Mucosa of rectum (tissue), 2 donors: ENCODE results near the gene ISM1.

Experiments used
- H3K27ac ChIP-seq, 2 donors: one replicate each; pipeline ENCODE4 v1.7.0; 2013; ENCODE audit warnings: inconsistent platforms in 2 of 2, low read depth in 2 of 2, low read length in 2 of 2
- H3K27me3 ChIP-seq, 2 donors: one replicate each; pipeline ENCODE4 v1.7.0; 2013; ENCODE audit warnings: low read length in 2 of 2; ENCODE audit not compliant: control insufficient read depth in 2 of 2, insufficient read depth in 2 of 2
- H3K36me3 ChIP-seq, 2 donors: one replicate each; pipeline ENCODE4 v1.7.0; 2013; ENCODE audit warnings: low read length in 2 of 2; ENCODE audit not compliant: control insufficient read depth in 2 of 2, insufficient read depth in 2 of 2
- H3K4me1 ChIP-seq, 2 donors: one replicate each; pipeline ENCODE4 v1.7.0; 2013; ENCODE audit warnings: low read length in 2 of 2, mild to moderate bottlenecking in 1 of 2; ENCODE audit not compliant: control insufficient read depth in 2 of 2, insufficient read depth in 2 of 2
- H3K4me3 ChIP-seq, 2 donors: one replicate each; pipeline ENCODE4 v1.7.0; 2013; ENCODE audit warnings: low read length in 2 of 2
- H3K9ac ChIP-seq, 2 donors: one replicate each; pipeline ENCODE4 v1.7.0; 2013; ENCODE audit warnings: low read length in 2 of 2, low read depth in 1 of 2, mild to moderate bottlenecking in 1 of 2
- H3K9me3 ChIP-seq, 2 donors: one replicate each; pipeline ENCODE4 v1.7.0; 2013; ENCODE audit warnings: low read length in 2 of 2; ENCODE audit not compliant: control insufficient read depth in 2 of 2
- donor health status: healthy.
- donor health status: Normal muscosa, but diverticular disease.

Gene ISM1

DNA sequence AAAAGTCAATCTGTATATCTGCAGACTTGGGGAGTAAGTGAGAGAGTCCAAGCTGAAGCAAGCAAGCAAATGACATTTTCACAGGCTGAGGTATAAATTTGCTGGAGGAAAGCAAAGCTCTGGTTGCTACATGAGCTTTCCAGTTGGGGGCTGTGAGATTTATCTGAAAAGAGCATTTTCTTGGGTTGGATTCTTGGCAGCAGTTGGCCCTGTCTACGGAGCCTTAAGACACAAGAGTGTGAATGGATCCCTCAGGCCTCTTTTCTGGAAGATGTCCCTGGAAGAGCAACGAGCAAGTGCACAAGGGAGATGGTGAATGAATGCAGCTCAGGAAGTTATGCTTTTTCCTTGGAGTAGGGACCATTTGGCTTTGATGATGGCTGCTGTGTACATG is 30.8 kb downstream of the ISM1 start:
- H3K4me3 ChIP-seq = no peak overlapping the region
- no peaks in the 10 kb centered on the region for H3K27me3 ChIP-seq
- no peak overlapping the region for H3K27ac ChIP-seq
- H3K9me3 ChIP-seq = no peaks in the 10 kb centered on the region
- H3K9ac ChIP-seq = no peak overlapping the region
- no peaks in the 10 kb centered on the region for H3K36me3 ChIP-seq
- no peaks in the 10 kb centered on the region for H3K4me1 ChIP-seq

GRCh38 chr20:13255356-13255755 is 34.3 kb downstream of the ISM1 start:
- H3K27me3 ChIP-seq = no peaks in the 10 kb centered on the region
- no peaks in the 10 kb centered on the region for H3K9me3 ChIP-seq
- H3K27ac ChIP-seq = no peak overlapping the region
- no peaks in the 10 kb centered on the region for H3K4me1 ChIP-seq
- no peaks in the 10 kb centered on the region for H3K36me3 ChIP-seq
- no peak overlapping the region for H3K4me3 ChIP-seq
- no peak overlapping the region for H3K9ac ChIP-seq

GRCh38 chr20:13256606-13257005 is 35.5 kb downstream of the ISM1 start:
- Histone ChIP-seq H3K27me3 (no peaks in the 10 kb centered on the region), H3K9ac (no peak overlapping the region)

DNA sequence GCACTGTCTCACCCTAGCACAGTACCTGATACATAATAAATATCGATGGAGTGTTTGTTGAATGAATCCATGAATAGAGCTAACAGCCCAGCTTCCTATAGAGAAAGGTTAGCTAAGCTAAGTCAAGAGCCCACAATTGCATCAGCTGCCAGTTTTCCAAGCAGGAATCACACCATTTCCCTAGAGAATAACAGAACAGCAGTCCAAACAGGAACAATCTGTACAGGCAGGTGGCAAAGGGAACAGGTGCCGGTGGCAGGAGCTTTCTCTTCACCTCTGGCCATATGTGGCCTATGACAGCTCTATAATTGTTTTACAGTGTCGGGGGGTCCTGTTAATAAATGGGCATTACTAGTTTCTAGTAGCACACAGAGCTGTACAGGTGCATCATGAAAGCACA is 38.8 kb downstream of the ISM1 start:
- no peaks in the 10 kb centered on the region for H3K27me3 ChIP-seq
- no peaks in the 10 kb centered on the region for H3K36me3 ChIP-seq
- no peaks in the 10 kb centered on the region for H3K9me3 ChIP-seq
- no peak overlapping the region for H3K27ac ChIP-seq
- no peak overlapping the region for H3K4me3 ChIP-seq
- no peak overlapping the region for H3K9ac ChIP-seq
- no peaks in the 10 kb centered on the region for H3K4me1 ChIP-seq

More at GRCh38 chr20:13256606-13257005, 35.5 kb downstream of the ISM1 start:
- no peaks in the 10 kb centered on the region for H3K4me1 ChIP-seq
- H3K27ac ChIP-seq = no peak overlapping the region
- no peaks in the 10 kb centered on the region for H3K36me3 ChIP-seq
- no peak overlapping the region for H3K4me3 ChIP-seq
- H3K9me3 ChIP-seq = no peaks in the 10 kb centered on the region

- H3K4me3 ChIP-seq = no peak overlapping the region
- H3K9ac ChIP-seq = no peak overlapping the region
- H3K4me1 ChIP-seq = no peaks in the 10 kb centered on the region
- no peak overlapping the region for H3K27ac ChIP-seq
- H3K27me3 ChIP-seq = no peaks in the 10 kb centered on the region
- H3K9me3 ChIP-seq = no peaks in the 10 kb centered on the region
- no peaks in the 10 kb centered on the region for H3K36me3 ChIP-seq
Measured at GRCh38 chr20:13260650-13261279, 39.7 kb downstream of the ISM1 start.

- Histone ChIP-seq H3K27me3 (no peaks in the 10 kb centered on the region), H3K4me1 (no peaks in the 10 kb centered on the region), H3K9ac (no peak overlapping the region), H3K36me3 (no peaks in the 10 kb centered on the region), H3K27ac (no peak overlapping the region), H3K4me3 (no peak overlapping the region), H3K9me3 (no peaks in the 10 kb centered on the region)
Measured at GRCh38 chr20:13261460-13262301, 40.6 kb downstream of the ISM1 start.

DNA sequence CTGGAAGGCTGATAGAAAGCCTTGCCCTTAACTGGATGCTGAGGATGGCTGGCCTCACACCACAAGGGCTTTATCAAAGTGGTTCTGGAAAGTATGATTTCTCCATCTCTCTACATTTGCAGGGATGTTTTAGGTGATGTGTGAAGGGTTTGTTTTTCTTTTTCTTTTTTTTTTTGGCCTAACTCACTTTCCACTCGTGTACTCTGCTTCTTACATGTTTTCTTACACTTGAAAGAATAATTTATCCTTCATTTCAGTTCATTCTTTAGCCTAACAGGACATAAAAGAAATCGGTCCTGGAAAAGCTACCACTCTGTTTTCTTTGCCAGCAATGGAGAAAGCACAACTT is 41.2 kb downstream of the ISM1 start:
- Histone ChIP-seq H3K4me1 (no peaks in the 10 kb centered on the region), H3K27ac (no peak overlapping the region), H3K9ac (no peak overlapping the region), H3K9me3 (no peaks in the 10 kb centered on the region), H3K27me3 (no peaks in the 10 kb centered on the region), H3K36me3 (no peaks in the 10 kb centered on the region), H3K4me3 (no peak overlapping the region)

GRCh38 chr20:13262671-13263360 is 41.7 kb downstream of the ISM1 start:
- no peak overlapping the region for H3K4me3 ChIP-seq
- no peak overlapping the region for H3K27ac ChIP-seq
- no peaks in the 10 kb centered on the region for H3K27me3 ChIP-seq
- no peaks in the 10 kb centered on the region for H3K4me1 ChIP-seq
- no peaks in the 10 kb centered on the region for H3K36me3 ChIP-seq
- H3K9ac ChIP-seq = no peak overlapping the region
- no peaks in the 10 kb centered on the region for H3K9me3 ChIP-seq

DNA sequence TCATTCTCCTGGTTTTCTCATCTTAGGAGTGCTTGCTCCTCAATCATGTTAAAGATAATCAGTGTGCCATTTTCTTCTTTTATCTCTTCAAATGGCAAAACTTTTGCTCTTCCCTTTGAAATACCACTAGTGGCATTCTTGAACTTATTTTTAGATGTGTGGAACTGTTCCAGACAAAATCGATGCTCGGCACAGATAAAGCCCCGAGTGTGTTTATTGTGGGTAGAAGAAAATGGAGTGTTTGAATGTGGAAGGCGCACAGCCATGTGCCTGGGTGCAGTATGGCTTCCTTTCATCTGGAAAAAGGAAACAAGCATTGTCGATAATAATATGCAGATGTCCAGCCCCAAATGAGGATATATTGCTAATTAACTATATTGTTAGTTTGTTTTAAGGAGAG is 42.4 kb downstream of the ISM1 start:
- no peaks in the 10 kb centered on the region for H3K27me3 ChIP-seq
- H3K9me3 ChIP-seq = no peaks in the 10 kb centered on the region
- H3K9ac ChIP-seq = no peak overlapping the region
- no peak overlapping the region for H3K27ac ChIP-seq
- no peaks in the 10 kb centered on the region for H3K4me1 ChIP-seq
- H3K36me3 ChIP-seq = no peaks in the 10 kb centered on the region
- no peak overlapping the region for H3K4me3 ChIP-seq

DNA sequence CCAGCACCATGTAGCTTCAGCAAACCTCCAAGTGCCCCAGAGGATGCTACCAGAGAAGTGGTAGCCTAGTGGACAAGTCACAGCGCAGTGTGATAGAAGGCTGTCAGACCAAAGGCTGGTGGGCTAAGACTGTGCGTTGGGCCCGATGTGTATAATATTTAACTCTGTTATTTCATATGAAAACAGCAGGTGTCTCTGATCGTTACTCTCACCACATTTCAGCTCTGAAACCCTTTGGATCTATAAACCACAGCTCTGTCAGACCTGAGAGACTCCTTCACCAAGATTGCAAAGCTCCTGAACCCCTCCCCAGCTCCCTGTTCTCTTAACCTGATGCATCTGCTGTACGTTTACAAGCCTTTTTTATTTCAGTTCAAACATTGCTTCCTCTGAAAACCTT is 43.8 kb downstream of the ISM1 start:
- no peak overlapping the region for H3K27ac ChIP-seq
- no peak overlapping the region for H3K9ac ChIP-seq
- H3K4me1 ChIP-seq = no peaks in the 10 kb centered on the region
- no peaks in the 10 kb centered on the region for H3K27me3 ChIP-seq
- no peaks in the 10 kb centered on the region for H3K9me3 ChIP-seq
- no peak overlapping the region for H3K4me3 ChIP-seq
- H3K36me3 ChIP-seq = no peaks in the 10 kb centered on the region
